GM19238 (cell line): ENCODE data around the gene C5orf58.

ENCODE experiments used
- DNase-seq: peaks from one replicate; pipeline ENCODE4 v3.0.0; 2011; ENCODE audit warnings: low spot score; ENCODE audit not compliant: insufficient read length

The C5orf58 gene

DNA sequence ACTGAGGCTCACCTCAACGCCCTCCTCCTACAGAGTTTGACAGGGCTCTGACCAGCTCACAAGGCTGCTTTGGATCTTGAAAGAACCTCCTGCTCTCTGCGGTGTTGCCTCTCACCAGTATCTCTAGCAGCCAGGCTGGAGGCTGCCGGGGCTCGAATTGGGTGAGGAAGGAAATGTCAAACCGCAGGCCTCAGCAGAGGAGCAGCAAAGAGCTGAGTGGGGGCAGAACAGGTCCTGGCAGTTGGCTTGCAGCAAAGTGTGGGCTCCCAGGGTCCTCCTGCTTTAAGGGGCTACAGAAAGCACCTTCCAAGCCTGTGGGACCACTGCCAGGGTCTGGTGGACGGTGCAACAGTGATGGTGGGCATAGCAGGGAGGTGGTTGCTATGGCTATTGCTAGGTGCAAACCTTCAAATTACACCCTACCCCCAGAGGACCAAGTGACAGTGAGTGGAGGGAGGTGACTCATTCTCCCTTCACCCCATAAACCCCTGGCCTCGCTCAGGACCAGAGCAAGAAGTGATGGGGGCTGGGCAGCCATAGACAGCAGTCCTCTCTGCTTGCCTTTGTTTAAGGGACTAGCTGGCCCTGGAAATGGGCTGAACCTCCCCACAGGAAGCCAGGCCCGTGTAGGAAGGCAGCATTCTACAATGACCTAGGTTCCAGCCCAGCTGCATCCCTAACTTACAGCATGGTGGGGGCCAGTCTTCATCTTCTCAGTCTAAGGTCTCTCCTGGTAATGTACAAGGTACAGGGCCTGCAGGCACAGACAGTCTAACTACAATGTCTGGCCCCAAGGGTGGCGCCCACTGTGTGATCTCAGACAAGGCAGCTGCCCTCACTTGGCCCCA is 46.0 kb downstream of the C5orf58 start:
- DNase-seq = peak; percentile 63

DNA sequence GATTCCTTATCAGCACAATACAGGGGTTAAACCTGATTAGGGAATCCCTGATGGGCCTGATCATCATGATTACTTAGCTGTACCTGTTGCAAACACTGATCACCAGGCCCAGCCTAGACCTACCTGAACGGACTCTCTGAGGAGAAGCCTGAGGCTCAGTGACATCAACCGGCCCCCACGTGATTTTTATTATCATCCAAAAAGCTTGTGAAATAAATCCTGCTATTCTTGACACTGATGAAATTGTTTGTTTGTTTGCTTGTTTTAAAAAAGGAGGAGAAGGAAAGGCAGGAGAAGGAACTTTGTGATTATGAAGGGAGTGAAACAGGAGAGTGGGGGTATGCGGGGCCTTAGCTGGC is 46.7 kb downstream of the C5orf58 start:
- no peak for DNase-seq

DNA sequence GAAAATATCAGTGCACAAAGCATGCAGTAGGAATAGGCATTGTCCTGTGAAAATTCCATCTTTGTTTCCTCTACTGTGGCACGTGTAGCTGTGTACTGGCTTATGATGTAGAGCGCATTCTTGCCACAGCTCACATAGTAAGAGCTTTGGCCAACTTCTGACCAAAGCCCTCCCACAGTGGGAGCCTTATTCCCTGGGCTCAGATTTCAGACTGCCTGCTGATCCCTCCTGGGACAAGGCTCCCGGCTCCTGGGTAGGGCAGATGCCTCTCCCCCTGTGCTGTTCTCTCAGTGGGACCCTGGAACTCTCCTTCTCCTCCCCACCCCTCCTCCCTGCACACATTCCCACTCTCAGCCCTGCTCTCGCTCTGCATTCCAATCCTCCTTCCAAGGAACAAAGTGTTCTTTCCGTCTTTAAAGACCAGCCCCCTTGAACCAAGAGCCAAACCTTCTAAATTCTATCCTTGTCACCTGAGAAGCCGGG is 47.3 kb downstream of the C5orf58 start:
- no peak for DNase-seq

DNA sequence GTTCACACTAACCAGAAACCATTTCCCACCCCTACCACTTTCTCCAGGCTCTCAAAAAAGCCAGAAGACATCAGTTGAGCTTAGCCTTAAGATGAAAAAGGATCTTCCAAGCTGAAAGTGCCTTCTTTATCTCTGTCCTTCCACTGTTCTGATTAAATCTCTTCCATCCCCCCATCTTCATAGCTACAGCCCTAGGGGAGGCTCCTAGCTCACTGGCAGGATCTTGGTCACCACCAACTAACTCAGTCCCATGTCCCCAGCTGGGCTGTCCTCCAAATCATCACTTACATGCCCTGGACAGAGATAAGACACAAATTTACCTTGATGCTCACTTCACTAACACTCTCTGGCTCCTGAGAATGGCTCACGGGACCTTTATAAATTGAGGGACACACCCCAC is 50.5 kb downstream of the C5orf58 start:
- DNase-seq = no peak

DNA sequence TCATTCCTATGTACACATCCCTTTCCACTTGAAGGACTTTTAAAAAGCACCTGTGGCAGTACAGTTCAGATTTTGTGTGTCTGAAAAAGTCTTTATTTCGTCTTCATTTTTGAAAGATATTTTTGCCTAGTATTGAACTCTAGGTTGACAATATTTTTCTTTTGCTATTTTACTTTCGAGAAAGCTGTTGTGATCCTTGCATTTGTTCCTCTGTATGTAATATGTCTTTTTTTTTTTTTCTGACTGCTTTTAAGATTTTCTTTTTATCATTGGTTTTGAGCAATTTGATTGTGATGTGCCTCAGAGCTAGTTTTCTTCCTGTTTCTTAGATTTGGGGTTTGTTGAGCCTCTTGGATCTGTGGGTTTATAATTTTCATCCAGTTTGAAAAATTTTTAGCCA is 51.4 kb downstream of the C5orf58 start:
- no peak for DNase-seq

DNA sequence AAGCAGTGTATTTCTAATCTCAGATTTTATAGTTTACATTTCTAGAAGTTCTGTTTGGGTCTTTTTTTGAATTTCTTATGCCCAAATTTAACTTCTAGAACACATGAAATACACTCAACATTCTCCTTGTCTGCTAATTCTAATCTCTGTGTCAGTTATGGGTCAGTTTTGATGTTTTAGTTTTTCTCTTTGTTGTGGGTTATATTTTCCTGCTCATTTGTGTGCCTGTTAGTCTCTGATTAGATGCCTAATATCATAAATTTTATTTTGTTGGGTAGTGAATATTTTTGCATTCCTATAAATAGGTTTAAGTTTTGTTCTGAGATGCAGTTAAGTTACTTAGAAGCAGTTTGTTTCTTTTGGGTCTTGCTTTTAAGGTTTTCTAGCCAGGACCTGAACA is 52.4 kb downstream of the C5orf58 start:
- no peak for DNase-seq

DNA sequence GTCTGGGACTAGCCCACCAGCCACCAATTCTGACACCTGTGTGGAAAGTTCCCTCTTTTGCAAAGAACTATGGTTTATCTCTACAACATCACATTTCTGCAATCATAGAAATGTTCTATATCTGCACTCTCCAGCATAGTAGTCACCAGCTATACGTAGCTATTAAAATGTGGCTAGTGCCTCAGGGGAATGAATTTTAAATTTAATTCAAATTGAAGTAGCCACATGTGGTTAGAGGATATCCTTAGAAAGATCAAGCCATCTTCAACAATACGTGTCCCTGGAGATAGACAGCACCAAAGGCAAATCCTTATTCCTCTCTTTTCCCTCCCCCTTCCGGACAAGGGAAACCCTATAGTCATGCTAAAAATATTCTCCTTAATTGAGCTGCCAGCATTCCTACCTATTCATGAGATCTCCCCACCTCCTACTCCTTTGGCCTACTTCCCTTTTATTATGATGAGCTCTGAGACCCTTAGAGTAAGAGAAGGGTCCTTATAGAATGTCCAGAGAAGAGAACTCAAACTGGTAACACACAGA is 53.7 kb downstream of the C5orf58 start:
- DNase-seq = no peak

DNA sequence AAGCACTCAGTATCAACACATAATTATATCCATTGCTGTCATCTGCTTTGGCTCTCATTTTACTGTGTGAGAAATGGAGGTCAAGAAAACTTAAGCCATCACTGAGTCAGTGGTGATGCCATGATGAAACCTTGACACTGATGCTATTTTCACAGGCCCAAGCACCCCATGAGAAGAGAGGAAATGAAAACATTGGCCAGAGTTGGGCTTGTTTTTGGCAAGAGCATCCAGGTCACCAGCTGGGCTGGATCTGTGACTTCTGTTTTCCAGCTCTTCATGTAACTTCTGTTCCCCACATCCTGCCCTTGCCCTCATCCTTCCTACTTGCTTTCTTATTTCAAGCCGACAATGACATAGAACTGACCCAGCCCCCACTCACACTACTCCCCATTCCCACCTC is 54.7 kb downstream of the C5orf58 start:
- no peak for DNase-seq

DNA sequence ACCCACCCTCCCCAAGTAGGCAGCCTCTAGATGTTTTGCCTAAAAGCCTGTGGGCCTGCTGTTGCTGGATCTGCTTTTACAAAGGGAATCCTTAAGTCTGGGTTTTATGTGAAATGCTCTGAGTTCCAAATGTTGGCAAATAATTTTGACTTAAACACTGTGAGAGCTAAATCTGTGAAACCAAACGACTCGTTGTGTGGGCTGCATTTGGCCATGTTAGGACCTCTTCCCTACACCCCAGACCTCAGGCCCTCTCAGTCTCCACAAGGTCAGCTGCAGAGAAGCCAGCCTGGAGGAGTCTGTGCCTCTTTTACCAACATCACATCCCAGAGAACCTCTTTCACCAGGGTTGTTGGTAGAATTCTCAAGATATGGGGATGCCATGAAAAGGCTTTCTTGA is 55.4 kb downstream of the C5orf58 start:
- no peak for DNase-seq

DNA sequence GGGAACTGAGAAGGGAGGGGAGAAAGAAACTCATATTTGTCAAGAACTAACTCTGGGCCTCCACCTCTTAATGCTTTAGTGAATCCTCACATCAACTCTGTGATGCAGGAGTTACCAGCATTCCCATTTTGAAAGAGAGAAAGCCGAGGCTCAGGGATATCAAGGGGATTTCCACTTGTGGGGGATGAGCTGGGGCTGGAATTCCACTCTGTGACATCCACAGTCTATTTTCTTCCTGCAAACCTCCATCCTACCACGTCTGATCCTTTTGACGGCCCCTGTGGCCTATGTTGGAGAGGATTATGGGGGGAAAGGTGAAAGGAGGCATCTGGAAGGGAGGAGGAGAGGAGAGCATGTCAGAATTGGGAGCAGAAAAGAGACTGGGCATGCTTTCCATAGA is 55.8 kb downstream of the C5orf58 start:
- DNase-seq = no peak

DNA sequence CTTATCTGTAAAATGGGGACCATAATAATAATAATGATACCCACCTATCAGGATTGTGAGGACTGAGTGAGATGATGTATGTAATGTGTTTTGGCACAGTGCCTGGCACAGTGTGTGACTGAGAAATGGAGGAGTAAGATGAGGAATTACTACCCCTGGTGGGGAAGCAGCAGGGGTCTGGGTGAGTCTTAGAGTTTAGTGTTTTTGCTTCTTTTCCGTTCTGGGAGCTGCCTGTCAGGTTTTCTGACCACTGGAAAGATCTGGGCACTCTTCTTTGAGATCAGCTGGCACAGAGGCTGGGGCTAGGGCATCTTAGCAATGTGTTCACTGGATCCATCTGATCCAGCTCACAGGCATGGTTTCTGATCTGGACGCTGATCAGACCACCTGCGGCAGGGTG is 56.3 kb downstream of the C5orf58 start:
- DNase-seq = no peak

DNA sequence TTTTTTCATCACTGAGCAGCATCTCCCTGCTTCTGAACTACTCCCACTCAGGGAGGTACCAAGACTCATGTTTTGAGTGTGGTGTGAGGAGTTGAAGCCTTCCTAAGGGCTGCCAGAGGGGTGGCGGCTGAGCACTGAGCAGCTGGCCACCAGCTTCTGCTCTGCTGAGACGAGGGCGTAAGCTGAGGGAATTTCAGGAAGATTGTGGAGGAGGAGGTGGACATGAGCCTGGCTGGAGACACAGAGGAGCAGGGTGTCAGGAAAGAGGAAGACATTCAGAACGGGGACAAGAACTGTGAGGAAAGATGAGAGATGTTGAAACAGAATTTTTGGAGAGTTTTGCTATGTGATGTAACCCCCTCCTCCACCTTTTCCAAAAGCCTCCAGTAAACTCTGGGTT is 57.0 kb downstream of the C5orf58 start:
- no peak for DNase-seq

DNA sequence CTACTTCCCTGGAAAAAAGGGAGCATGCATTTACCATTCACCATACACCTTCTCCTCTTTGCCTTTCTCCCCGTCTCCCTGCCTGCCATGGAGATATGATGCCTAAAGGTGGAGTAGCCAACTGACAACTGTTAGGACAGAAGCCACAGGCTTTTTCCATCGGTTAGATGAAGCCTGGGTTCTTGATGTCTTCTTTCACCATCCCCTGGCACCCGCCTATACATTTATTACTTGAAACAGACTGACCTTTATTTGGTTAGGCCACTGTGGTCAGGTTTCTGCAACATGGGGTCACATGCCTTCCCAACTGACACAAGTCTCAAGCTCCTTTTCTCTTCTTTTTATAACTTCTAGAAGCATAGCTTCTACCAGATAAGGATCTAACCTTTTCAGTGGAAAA is 57.7 kb downstream of the C5orf58 start:
- DNase-seq = no peak

DNA sequence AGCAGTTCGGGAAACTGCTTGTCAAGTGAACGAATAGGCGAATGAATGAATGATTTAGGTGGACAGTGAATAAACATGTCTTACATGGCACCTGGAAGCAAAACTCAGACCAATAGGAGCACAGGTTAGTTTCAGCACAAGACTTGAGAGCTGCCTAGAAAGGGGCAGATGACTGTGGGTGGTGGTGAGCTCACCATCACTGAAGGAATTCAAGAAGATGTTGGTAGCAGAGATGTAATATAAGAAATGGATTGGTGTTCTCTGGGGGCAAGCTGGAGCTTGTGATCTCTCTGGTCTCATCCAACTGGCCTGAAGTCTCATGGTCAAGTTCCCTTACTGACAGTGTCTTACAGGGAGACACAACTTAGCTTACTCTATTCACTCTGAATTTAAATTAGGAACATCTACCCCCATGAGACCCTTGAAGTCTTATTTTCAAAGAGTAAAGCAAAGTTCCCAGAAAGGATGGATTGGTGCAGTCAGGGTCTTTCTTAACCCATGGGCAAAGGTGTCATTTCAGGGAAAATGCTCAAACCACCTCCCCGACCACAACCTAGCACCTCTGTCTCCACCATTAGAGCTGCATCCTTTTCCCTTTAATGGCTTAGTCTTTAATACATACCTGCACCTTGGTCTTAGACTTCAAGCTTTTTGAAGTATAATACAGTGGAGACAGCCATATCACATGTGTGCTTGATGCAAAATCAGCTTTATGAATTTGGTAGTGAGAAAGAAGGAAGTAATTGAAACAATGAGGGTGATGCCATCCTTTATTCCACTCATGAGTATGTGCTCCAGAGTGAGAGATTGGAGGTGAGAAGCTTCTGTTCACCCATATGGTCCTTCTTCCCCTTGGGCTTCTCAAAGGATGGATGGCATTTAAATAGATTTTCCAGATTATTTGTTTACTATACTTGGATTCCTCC is 59.7 kb downstream of the C5orf58 start:
- DNase-seq = no peak

DNA sequence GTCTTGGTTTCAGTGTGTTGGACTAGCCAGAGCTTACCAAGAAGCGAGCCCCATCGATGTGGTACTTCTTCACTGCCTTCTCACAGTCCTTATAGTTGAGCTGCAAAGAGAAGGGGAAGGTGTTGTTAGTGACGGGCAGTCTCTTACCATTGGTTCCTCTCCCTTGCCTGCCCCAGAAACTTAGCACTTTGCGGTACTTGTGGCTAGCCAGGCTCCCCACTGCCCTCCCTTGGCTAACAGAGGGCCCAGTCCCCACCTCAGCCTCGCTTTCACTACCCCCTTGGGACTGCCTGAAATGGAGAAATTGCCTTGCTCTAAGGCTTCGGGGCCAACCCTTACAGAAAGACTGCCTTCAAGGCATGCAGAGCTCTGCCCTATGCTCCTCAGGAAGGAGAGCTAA is 60.5 kb downstream of the C5orf58 start:
- DNase-seq = peak; percentile 57

DNA sequence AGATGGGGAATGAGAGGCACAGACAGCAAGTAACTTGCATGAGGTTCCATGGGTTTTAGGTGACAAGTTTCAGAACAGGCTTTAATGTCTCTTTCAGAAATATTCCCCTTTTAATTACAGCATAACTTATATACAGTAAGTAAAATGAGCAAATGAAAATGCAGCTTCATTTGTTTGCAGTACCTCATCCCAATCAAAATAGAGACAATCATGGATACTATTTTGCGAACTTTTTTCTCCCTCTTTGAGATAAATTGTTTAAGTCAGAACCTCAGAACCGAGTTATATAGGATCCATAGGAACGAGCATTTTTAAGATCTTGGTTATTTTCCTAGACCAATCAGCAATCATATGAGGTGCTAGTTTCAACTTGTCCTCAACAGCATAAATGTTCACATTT is 61.3 kb downstream of the C5orf58 start:
- DNase-seq = no peak

DNA sequence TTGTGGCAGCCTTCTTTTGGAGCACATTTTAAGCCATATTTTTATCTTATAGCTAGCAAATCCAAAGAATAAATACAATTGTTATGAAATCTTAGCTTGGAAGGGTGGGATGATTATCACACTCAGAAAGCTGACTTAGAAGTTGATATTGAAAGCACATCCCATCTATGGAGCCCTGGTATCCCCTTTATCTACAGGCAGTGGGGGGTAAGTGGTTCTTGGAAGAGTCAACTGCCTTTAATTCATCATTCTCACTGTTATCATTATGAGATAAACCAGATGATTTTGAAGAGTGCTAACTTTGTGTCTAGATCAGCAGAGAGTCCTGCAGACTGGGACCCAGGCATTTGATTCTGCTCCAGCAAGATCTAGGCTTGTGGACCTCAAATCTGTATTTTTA is 61.8 kb downstream of the C5orf58 start:
- no peak for DNase-seq
